Neural cell (in vitro differentiated cells): ENCODE data around the gene CHTF18. TPM values are rescaled to one million over a fixed set of nuclear protein-coding genes. Genes with fewer than 3 reads are reported as not detected.

Source experiments
- H2AFZ ChIP-seq: fragments of 200-600, 300-800 bp; sonication (generic), shearing (Covaris generic); 2 replicates; pipeline ENCODE4 v1.6.0; 2014; ENCODE audit warnings: low read depth, mild to moderate bottlenecking, antibody characterized with exemption, low read length, moderate library complexity
- H3F3A ChIP-seq: fragments of 200-600 bp; shearing (Covaris generic); 2 replicates; pipeline ENCODE4 v1.6.1; 2016; ENCODE audit warnings: mild to moderate bottlenecking, moderate library complexity, mixed read lengths, antibody characterized with exemption, low read length; ENCODE audit not compliant: insufficient read depth, poor library complexity, severe bottlenecking
- H3K27ac ChIP-seq: fragments of 200-600, 300-800 bp; sonication (generic), shearing (Covaris generic); 2 replicates; pipeline ENCODE4 v1.5.1; 2014; ENCODE audit warnings: mild to moderate bottlenecking, low read length, moderate library complexity
- H3K27me3 ChIP-seq: fragments of 300-800, 200-600 bp; sonication (generic), shearing (Covaris generic); 2 replicates; pipeline ENCODE4 v1.6.0; 2014; ENCODE audit warnings: mild to moderate bottlenecking, low read depth, low read length, moderate library complexity; ENCODE audit not compliant: insufficient read depth
- H3K36me3 ChIP-seq: fragments of 300-800, 200-600 bp; sonication (generic), shearing (Covaris generic); 2 replicates; pipeline ENCODE4 v1.5.1; 2014; ENCODE audit warnings: mild to moderate bottlenecking, antibody characterized with exemption, low read length, moderate library complexity; ENCODE audit not compliant: insufficient read depth
- H3K4me2 ChIP-seq: fragments of 300-800, 200-600 bp; sonication (generic), shearing (Covaris generic); 2 replicates; pipeline ENCODE4 v1.6.0; 2014; ENCODE audit warnings: mild to moderate bottlenecking, low read length
- H3K4me3 ChIP-seq: fragments of 300-800, 200-600 bp; sonication (generic), shearing (Covaris generic); 2 replicates; pipeline ENCODE4 v1.5.1; 2014; ENCODE audit warnings: mild to moderate bottlenecking, low read length, moderate library complexity
- H3K79me2 ChIP-seq: fragments of 200-600 bp; shearing (Covaris generic); replicated peaks from 2 replicates; pipeline ENCODE4 v1.6.0; 2014; ENCODE audit warnings: mild to moderate bottlenecking, low read length, moderate library complexity; ENCODE audit not compliant: insufficient read depth
- H3K9ac ChIP-seq: fragments of 300-800, 200-600 bp; sonication (generic), shearing (Covaris generic); 2 replicates; pipeline ENCODE4 v1.6.1; 2016; ENCODE audit warnings: mild to moderate bottlenecking, low read length, mixed read lengths
- H3K9me2 ChIP-seq: fragments of 200-600 bp; shearing (Covaris generic); 2 replicates; pipeline ENCODE4 v1.6.1; 2016; ENCODE audit warnings: mild to moderate bottlenecking, low read length, mixed read lengths; ENCODE audit not compliant: insufficient read depth
- H3K9me3 ChIP-seq: fragments of 200-600, 300-800 bp; sonication (generic), shearing (Covaris generic); 2 replicates; pipeline ENCODE4 v1.6.1; 2016; ENCODE audit warnings: mild to moderate bottlenecking, mixed run types, low read length, moderate library complexity, mixed read lengths
- H4K20me1 ChIP-seq: fragments of 200-600 bp; shearing (Covaris generic); 2 replicates; pipeline ENCODE4 v1.6.1; 2016; ENCODE audit warnings: mild to moderate bottlenecking, mixed run types; ENCODE audit not compliant: insufficient read depth
- CTCF ChIP-seq: fragments of 450-650 bp; IDR thresholded peaks from 2 replicates; pipeline ENCODE4 v1.5.1; 2014; ENCODE audit warnings: antibody characterized with exemption, mild to moderate bottlenecking, moderate library complexity; ENCODE audit not compliant: poor library complexity, severe bottlenecking
- EP300 ChIP-seq: fragments of 450-650 bp; conservative IDR thresholded peaks from 2 replicates; pipeline ENCODE4 v1.6.1; 2014; ENCODE audit warnings: antibody characterized with exemption, mild to moderate bottlenecking, moderate library complexity; ENCODE audit not compliant: poor library complexity, severe bottlenecking
- EZH2 ChIP-seq: fragments of 200-600, 300-800 bp; shearing (Covaris generic), sonication (generic); IDR thresholded peaks from 2 replicates; pipeline ENCODE4 v1.6.1; 2014; ENCODE audit warnings: antibody characterized with exemption, low read length, borderline replicate concordance, mild to moderate bottlenecking; ENCODE audit not compliant: insufficient read depth, poor library complexity, severe bottlenecking
- MXI1 ChIP-seq: fragments of 450-650 bp; conservative IDR thresholded peaks from 2 replicates; pipeline ENCODE4 v1.6.1; 2014; ENCODE audit warnings: antibody characterized with exemption, mild to moderate bottlenecking; ENCODE audit not compliant: poor library complexity, severe bottlenecking
- RAD21 ChIP-seq: fragments of 450-650 bp; conservative IDR thresholded peaks from 2 replicates; pipeline ENCODE4 v1.6.1; 2014; ENCODE audit warnings: antibody characterized with exemption, mild to moderate bottlenecking, moderate library complexity
- REST ChIP-seq: IDR thresholded peaks from 2 replicates; pipeline ENCODE4 v1.6.1; 2012; ENCODE audit warnings: borderline replicate concordance
- SMC3 ChIP-seq: fragments of 450-650 bp; conservative IDR thresholded peaks from 2 replicates; pipeline ENCODE4 v1.6.1; 2014; ENCODE audit warnings: antibody characterized with exemption, mild to moderate bottlenecking, moderate library complexity; ENCODE audit not compliant: poor library complexity
- TAF1 ChIP-seq: IDR thresholded peaks from 2 replicates; pipeline ENCODE4 v1.6.1; 2012; ENCODE audit warnings: low read depth
- polyA plus RNA-seq: library from polyadenylated mRNA; depleted of rRNA; stranded (reverse); fragments of >200 nt; gene quantifications from 2 replicates; pipeline ENCODE4 v1.2.3, GENCODE V29; 2014

Gene CHTF18
- polyA plus RNA-seq, 1 donor from 2014 or later = 31.2 TPM

- H2AFZ ChIP-seq = no peak overlapping the region
- no peaks in the 10 kb centered on the region for H3F3A ChIP-seq
- no peaks in the 10 kb centered on the region for H3K79me2 ChIP-seq
- no peak for TF ChIP-seq EZH2
- no peak for TF ChIP-seq EP300
- no peak for TF ChIP-seq REST
- no peak overlapping the region for H3K4me2 ChIP-seq
- no peaks in the 10 kb centered on the region for H3K9me2 ChIP-seq
- H4K20me1 ChIP-seq = no peaks in the 10 kb centered on the region
- no peak overlapping the region for H3K27ac ChIP-seq
- H3K9ac ChIP-seq = no peak overlapping the region
- H3K4me3 ChIP-seq = no peak overlapping the region
- peaks cover 15% of the 10 kb centered on the region for H3K27me3 ChIP-seq
- no peaks in the 10 kb centered on the region for H3K9me3 ChIP-seq
- H3K36me3 ChIP-seq = no peaks in the 10 kb centered on the region
Observed at GRCh38 chr16:797120-797420, 8.7 kb downstream of the CHTF18 start.

GRCh38 chr16:797686-798085, 9.3 kb downstream of the CHTF18 start:
- Histone ChIP-seq H3K36me3 (no peaks in the 10 kb centered on the region), H3K4me3 (no peak overlapping the region), H3K9ac (no peak overlapping the region), H3K27me3 (peaks cover 15% of the 10 kb centered on the region), H4K20me1 (no peaks in the 10 kb centered on the region), H3F3A (no peaks in the 10 kb centered on the region), H3K4me2 (no peak overlapping the region), H2AFZ (no peak overlapping the region), H3K9me2 (no peaks in the 10 kb centered on the region), H3K79me2 (no peaks in the 10 kb centered on the region), H3K9me3 (no peaks in the 10 kb centered on the region), H3K27ac (no peak overlapping the region)
- no peak for TF ChIP-seq EP300
- no peak for TF ChIP-seq SMC3
- TF ChIP-seq RAD21 = no peak
- TF ChIP-seq CTCF = no peak
- no peak for TF ChIP-seq REST
- no peak for TF ChIP-seq MXI1
- TF ChIP-seq TAF1 = no peak
- TF ChIP-seq EZH2 = no peak
